Left ventricle myocardium inferior (tissue), 1 donor: Measurements from ENCODE around the gene CLEC2L. TPM values are rescaled to one million over a fixed set of nuclear protein-coding genes. Genes with fewer than 3 reads are reported as not detected.

ENCODE experiments used
- DNase-seq: peaks from one replicate; pipeline ENCODE4 v3.0.0-alpha.2; 2020
- H3K27ac ChIP-seq: fragments of 200-600 bp; replicated peaks from 2 replicates; pipeline ENCODE4 v1.8.0; 2021
- H3K27me3 ChIP-seq: fragments of 200-600 bp; 2 replicates; pipeline ENCODE4 v1.8.0; 2021; ENCODE audit warnings: low read depth
- H3K36me3 ChIP-seq: fragments of 200-600 bp; 2 replicates; pipeline ENCODE4 v1.8.0; 2021
- H3K4me1 ChIP-seq: fragments of 200-600 bp; 2 replicates; pipeline ENCODE4 v1.8.0; 2021
- H3K4me3 ChIP-seq: fragments of 200-600 bp; 2 replicates; pipeline ENCODE4 v1.8.0; 2021; ENCODE audit warnings: mild to moderate bottlenecking, moderate library complexity
- H3K9me3 ChIP-seq: fragments of 200-600 bp; replicated peaks from 2 replicates; pipeline ENCODE4 v1.8.0; 2021
- intact Hi-C: fragments of 100-400 bp; cut with micrococcal nuclease; formaldehyde crosslinking; loops from one replicate; pipeline ENCODE4 v1.11.0; 2022
- total RNA-seq: library from RNA; stranded (reverse); fragmentation: NEBNext Ultra II Directional; extraction: Animal tissue kit (Norgen Biotek cat#: 25700); gene quantifications from one replicate; pipeline ENCODE4 v1.2.1, GENCODE V29; 2021
- TF ChIP-seq, protein P1 (sequence below): fragments of 200-600 bp; IDR thresholded peaks from 2 replicates; pipeline ENCODE4 v1.8.0; 2021; ENCODE audit warnings: antibody characterized with exemption, mild to moderate bottlenecking, borderline replicate concordance
- donor health status: DM: no; HTN: yes; CAD: no; lungs with severe emphysema.

CLEC2L gene
- total RNA-seq, 1 donor from 2014 or later = 0.25 TPM

DNA sequence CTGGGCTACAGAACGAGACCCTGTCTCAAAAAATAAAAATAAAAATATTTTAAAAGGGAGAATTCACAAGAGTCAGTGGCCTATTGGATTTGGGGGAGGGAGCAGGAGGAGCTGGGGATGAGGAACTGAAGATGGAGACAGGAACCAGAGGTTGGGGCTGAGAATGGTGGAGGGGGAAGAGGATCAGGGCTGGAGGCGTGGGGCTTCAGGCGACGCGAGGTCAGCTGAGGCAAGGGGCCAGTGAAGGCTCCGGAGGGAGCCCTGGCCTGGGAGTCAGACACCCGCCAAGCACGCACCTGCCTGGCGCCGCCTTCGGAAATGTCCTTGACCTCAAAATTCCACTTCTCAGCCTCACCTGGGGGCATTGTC, 671 bp upstream of the CLEC2L start:
- Histone ChIP-seq H3K9me3 (no peaks in the 10 kb centered on the region), H3K27me3 (peaks cover 76% of the 10 kb centered on the region), H3K4me1 (no peaks in the 10 kb centered on the region), H3K27ac (no peak overlapping the region), H3K4me3 (no peak overlapping the region), H3K36me3 (no peaks in the 10 kb centered on the region)
- DNase-seq = no peak
- intact Hi-C loops = no loop called here
- TF ChIP-seq, protein P1, sequence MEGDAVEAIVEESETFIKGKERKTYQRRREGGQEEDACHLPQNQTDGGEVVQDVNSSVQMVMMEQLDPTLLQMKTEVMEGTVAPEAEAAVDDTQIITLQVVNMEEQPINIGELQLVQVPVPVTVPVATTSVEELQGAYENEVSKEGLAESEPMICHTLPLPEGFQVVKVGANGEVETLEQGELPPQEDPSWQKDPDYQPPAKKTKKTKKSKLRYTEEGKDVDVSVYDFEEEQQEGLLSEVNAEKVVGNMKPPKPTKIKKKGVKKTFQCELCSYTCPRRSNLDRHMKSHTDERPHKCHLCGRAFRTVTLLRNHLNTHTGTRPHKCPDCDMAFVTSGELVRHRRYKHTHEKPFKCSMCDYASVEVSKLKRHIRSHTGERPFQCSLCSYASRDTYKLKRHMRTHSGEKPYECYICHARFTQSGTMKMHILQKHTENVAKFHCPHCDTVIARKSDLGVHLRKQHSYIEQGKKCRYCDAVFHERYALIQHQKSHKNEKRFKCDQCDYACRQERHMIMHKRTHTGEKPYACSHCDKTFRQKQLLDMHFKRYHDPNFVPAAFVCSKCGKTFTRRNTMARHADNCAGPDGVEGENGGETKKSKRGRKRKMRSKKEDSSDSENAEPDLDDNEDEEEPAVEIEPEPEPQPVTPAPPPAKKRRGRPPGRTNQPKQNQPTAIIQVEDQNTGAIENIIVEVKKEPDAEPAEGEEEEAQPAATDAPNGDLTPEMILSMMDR = no peak

DNA sequence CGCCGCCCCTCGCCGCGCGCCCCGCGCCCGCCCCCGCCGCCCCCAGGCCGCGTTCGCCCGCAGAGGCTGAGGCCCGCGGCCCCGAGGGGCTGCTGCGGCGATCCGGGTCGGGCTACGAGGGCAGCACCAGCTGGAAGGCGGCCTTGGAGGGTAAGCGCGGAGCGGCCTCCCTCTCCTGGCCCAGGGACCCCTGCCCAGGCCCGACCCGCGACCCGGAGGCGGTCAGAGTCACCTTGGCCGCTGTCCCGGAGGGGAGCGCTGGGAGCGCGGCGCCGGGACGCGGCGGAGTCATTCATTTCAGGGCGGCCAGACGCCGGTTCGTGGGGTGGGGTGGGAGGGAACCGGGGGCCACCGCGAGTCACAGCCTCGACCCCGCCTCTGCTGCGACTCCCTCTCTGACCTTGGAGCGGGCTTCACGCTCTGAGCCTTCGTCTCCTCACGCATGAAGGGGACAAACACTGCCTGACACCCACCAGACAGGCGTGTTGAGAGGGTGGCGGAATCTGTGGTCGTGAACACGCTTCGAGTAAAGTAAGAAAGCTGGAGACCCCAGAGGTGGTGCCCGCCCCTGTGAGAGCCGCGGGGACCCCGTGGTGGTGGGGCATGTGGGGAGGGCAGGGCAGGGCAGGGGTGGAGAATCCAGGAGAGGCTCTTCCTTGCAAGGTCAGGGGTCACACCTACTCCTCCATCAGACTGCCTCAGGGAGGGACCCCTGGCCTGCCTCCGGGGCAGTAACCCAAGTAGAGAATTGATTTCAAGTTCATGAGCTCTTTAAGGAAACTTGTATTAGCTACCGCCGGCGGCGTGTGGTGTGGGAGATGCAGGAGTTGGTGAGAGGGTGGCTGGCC, 707 bp downstream of the CLEC2L start:
- no peaks in the 10 kb centered on the region for H3K4me1 ChIP-seq
- no peaks in the 10 kb centered on the region for H3K9me3 ChIP-seq
- no peak for DNase-seq
- H3K27ac ChIP-seq = no peak overlapping the region
- intact Hi-C loops = no loop called here
- TF ChIP-seq, protein P1 = no peak
- peak overlapping the region; percentile 51 for H3K4me3 ChIP-seq
- H3K36me3 ChIP-seq = no peaks in the 10 kb centered on the region
- H3K27me3 ChIP-seq = peaks cover 77% of the 10 kb centered on the region

DNA sequence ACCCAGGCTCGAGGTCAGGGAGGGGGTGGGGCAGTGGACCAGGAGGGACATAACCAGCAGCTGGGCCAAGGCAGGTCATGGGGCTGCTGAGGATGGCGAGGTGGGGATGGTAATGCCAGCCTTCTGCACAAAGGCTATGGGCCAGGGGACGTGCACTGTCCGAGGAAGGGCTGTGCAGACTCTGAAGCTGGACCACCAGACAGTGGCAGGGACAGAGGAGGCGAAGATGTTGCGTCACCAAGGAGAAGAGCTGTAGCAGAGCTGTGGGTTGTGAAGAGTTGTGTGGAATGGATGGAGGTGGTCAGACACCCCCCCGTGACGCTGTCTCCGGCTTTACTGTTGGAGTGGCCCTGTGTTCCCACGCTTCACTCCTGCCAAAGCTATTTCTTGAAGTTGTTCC, 1.8 kb downstream of the CLEC2L start:
- H3K9me3 ChIP-seq = no peaks in the 10 kb centered on the region
- no peak overlapping the region for H3K27ac ChIP-seq
- intact Hi-C loops = no loop called here
- no peaks in the 10 kb centered on the region for H3K36me3 ChIP-seq
- DNase-seq = no peak
- TF ChIP-seq, protein P1 = no peak
- H3K4me3 ChIP-seq = no peak overlapping the region
- H3K27me3 ChIP-seq = peaks cover 76% of the 10 kb centered on the region
- H3K4me1 ChIP-seq = no peaks in the 10 kb centered on the region

DNA sequence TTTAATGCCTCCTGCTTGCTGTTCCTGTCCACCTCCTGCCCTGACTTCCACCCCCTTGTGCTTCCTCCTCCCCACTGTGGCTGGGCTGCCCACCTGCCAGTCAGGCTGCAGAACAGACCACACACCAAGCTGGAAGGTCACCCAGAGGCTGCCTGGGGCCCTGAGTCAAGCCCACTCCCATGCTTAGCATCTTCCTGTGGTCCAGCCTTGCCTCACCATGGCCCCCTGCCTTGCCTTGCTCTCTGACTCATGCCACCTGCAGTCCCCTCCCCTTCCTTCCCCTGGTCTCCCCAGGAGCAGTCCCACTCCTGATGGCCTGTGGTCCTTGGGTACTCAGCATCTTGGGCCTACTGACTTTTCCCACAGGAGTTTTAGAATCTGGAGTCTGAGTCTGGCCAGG, 2.3 kb downstream of the CLEC2L start:
- DNase-seq = no peak
- Histone ChIP-seq H3K4me3 (no peak overlapping the region), H3K27ac (no peak overlapping the region), H3K9me3 (no peaks in the 10 kb centered on the region), H3K4me1 (no peaks in the 10 kb centered on the region), H3K36me3 (no peaks in the 10 kb centered on the region), H3K27me3 (peaks cover 74% of the 10 kb centered on the region)
- TF ChIP-seq, protein P1 = no peak
- intact Hi-C loops = no loop called here

DNA sequence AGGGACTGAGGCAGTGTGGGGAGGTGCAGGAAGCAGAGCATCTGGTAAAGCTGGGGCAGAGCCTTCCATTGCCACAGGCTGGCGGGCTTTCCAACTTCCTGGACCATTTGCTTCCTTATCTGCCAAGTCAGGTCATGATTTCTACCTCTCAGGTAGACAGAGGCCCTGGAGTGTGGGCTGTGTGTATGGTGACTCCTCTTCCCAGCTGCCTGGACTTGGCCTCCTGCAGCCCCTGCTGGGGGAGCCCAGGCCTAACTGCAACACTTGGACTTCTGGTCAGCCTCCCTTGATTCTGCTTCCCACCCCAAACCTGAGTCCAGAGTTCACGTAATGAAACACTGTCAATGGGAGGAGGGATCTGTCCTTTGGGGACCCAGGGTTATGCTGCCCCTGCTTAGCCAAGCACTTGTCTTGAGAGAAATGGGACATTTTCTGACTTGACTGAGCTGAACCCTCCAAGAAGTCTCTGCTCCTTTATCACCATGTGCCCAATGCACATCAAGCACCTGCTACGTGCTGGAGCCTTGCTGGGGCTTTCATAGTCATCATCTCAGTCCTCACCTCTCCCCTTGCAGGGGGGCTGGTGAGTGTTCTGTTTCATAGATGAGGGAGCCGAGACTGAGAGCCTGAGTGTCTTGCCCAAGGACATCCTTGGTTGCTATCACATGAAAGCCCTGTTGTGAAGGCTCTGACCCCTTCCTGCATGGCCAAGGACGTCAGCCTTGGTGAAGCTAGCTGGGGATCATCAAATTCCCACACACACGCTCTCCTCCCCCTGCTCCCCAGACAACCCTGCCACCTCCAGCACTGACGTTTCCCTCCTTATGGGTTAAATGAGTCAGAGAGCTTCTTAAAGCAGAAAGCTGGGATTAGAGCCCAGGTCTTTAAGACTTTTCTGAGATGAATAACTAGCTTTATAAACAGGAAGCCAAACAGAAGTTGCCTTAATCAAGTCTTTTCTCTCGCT, 3.4 kb downstream of the CLEC2L start:
- Histone ChIP-seq H3K27me3 (peaks cover 65% of the 10 kb centered on the region), H3K36me3 (no peaks in the 10 kb centered on the region), H3K4me3 (no peak overlapping the region), H3K27ac (no peak overlapping the region), H3K9me3 (no peaks in the 10 kb centered on the region), H3K4me1 (no peaks in the 10 kb centered on the region)
- DNase-seq = no peak
- TF ChIP-seq, protein P1 = no peak
- intact Hi-C loops = no loop called here
